ENCODE data around the gene MN1. TPM values are rescaled to one million over a fixed set of nuclear protein-coding genes. Genes with fewer than 3 reads are reported as not detected.

MN1 gene
- polyA plus RNA-seq, 2 of the 4 experiments (the other 2 are of a cell fraction): 0.59 to 2.4 TPM

GRCh38 chr22:27771637-27772036, 29.9 kb downstream of the MN1 start:
- 88% methylated on average over 5 of the region's 5 CpGs for WGBS (ENCODE audit: missing lambda C conversion rate)
- no peaks in the 10 kb centered on the region for H3K9me3 ChIP-seq
- FAIRE-seq: no peak
- H3K4me2 ChIP-seq: no peak overlapping the region
- DNase-seq (ENCODE audit: low read depth in 1 of 2, low spot score in 1 of 2): no peak
- H3K27ac ChIP-seq: no peak overlapping the region
- H3K4me1 ChIP-seq: no peaks in the 10 kb centered on the region
- H3K4me3 ChIP-seq: no peak overlapping the region
- peak; percentile 17; the same call in 1 of the 2 replicates for TF ChIP-seq KDM1A (IDR thresholded peaks at IDR 0.05; ENCODE audit: low read depth)
- no peak for TF ChIP-seq ESRRA (IDR thresholded peaks at IDR 0.05; ENCODE audit: borderline replicate concordance, low read length)
- CTCF ChIA-PET: no interaction called here
- POLR2A ChIA-PET: no interaction called here
- no peak for ATAC-seq

- no peaks in the 10 kb centered on the region for H3K9me3 ChIP-seq
- ChIA-PET CTCF (no interaction called here), POLR2A (no interaction called here)
- FAIRE-seq: no peak
- H3K4me1 ChIP-seq: no peaks in the 10 kb centered on the region
- ATAC-seq: no peak
- no peak for DNase-seq (ENCODE audit: low read depth in 1 of 2, low spot score in 1 of 2)
- H3K4me3 ChIP-seq: no peak overlapping the region
- no peak overlapping the region for H3K27ac ChIP-seq
- 80% methylated on average over 3 of the region's 3 CpGs for WGBS (ENCODE audit: missing lambda C conversion rate)
- no peak overlapping the region for H3K4me2 ChIP-seq
- no peak for TF ChIP-seq PHF8 (IDR thresholded peaks at IDR 0.05; ENCODE audit: borderline replicate concordance, low read depth)
- TF ChIP-seq CHD4 (IDR thresholded peaks at IDR 0.05; ENCODE audit: borderline replicate concordance): no peak
- no peak for TF ChIP-seq POLR2A (IDR thresholded peaks at IDR 0.05; ENCODE audit: low read length)
- no peak for TF ChIP-seq MAX (IDR thresholded peaks at IDR 0.05)
- no peak for TF ChIP-seq CBX8 (IDR thresholded peaks at IDR 0.05)
- TF ChIP-seq MAZ (IDR thresholded peaks at IDR 0.05; ENCODE audit: borderline replicate concordance, low read depth, low read length): no peak
- TF ChIP-seq RNF2 (IDR thresholded peaks at IDR 0.05; ENCODE audit: borderline replicate concordance, low read depth): no peak
- no peak for TF ChIP-seq NPAS2 (CRISPR knock-in tag; IDR thresholded peaks at IDR 0.05; ENCODE audit: borderline replicate concordance)
Observed at GRCh38 chr22:27769012-27769411, 32.5 kb downstream of the MN1 start.

- ATAC-seq: no peak
- no peaks in the 10 kb centered on the region for H3K4me1 ChIP-seq
- TF ChIP-seq KDM5A (IDR thresholded peaks at IDR 0.05) (no peak), ZFP36 (IDR thresholded peaks at IDR 0.05; ENCODE audit: borderline replicate concordance, partially characterized antibody) (no peak), NFE2L2 (conservative IDR thresholded peaks at IDR 0.05; ENCODE audit: low read length) (no peak), GATA3 (IDR thresholded peaks at IDR 0.05; ENCODE audit: borderline replicate concordance) (no peak), CEBPB (IDR thresholded peaks at IDR 0.05) (no peak), RARB (CRISPR knock-in tag; IDR thresholded peaks at IDR 0.05) (no peak), HOXB5 (CRISPR knock-in tag; IDR thresholded peaks at IDR 0.05) (no peak), BCL3 (IDR thresholded peaks at IDR 0.05) (no peak), EHF (CRISPR knock-in tag; IDR thresholded peaks at IDR 0.05) (no peak), REST (IDR thresholded peaks at IDR 0.05) (no peak), EHMT2 (IDR thresholded peaks at IDR 0.05; ENCODE audit: low read depth) (no peak), ELK1 (IDR thresholded peaks at IDR 0.05; ENCODE audit: low read depth, low read length) (no peak), ZSCAN20 (CRISPR knock-in tag; IDR thresholded peaks at IDR 0.05) (no peak), POLR2A (IDR thresholded peaks at IDR 0.05; ENCODE audit: low read length) (no peak), FOXS1 (CRISPR knock-in tag; IDR thresholded peaks at IDR 0.05) (no peak), RNF2 (IDR thresholded peaks at IDR 0.05; ENCODE audit: borderline replicate concordance, low read depth) (no peak), USF2 (IDR thresholded peaks at IDR 0.05) (no peak), ESRRA (IDR thresholded peaks at IDR 0.05; ENCODE audit: borderline replicate concordance, low read length) (no peak), ZC3H11A (IDR thresholded peaks at IDR 0.05) (no peak), TP53 (CRISPR knock-in tag; IDR thresholded peaks at IDR 0.05) (no peak)
- no peak for DNase-seq (ENCODE audit: low read depth in 1 of 2, low spot score in 1 of 2)
- H3K4me3 ChIP-seq: no peak overlapping the region
- no peak overlapping the region for H3K4me2 ChIP-seq
- POLR2A ChIA-PET: no interaction called here
- 49% methylated on average over 2 of the region's 2 CpGs for WGBS (ENCODE audit: missing lambda C conversion rate)
- FAIRE-seq: no peak
- CTCF ChIA-PET: no interaction called here
- H3K9me3 ChIP-seq: no peaks in the 10 kb centered on the region
- no peak overlapping the region for H3K27ac ChIP-seq
Observed at GRCh38 chr22:27768027-27768653, 33.4 kb downstream of the MN1 start.

Data from A549 (cell line).